CD8-positive, alpha-beta memory T cell (primary cell): Measurements from ENCODE around the gene SLC22A2. TPM values are rescaled to one million over a fixed set of nuclear protein-coding genes. Genes with fewer than 3 reads are reported as not detected.

Experiments
- CTCF ChIA-PET: fragments of 350-600 bp; sonication (Branson Sonifier 250); formaldehyde crosslinking; loops from one replicate; lab custom pipeline; 2021; ENCODE audit warnings: antibody characterized with exemption; lab: Charles Lee
- POLR2A ChIA-PET: fragments of 350-600 bp; sonication (Branson Sonifier 250); formaldehyde crosslinking; loops from one replicate; lab custom pipeline; 2021; ENCODE audit warnings: antibody characterized with exemption; lab: Charles Lee
- DNase-seq, 5 donors: peaks; one replicate each; pipeline versions ENCODE4 v3.0.0 to v3.0.0-alpha.2; 2020 to 2022; ENCODE audit warnings: mixed read lengths in 1 of 5
- H3K27ac ChIP-seq: one replicate; pipeline ENCODE4 v1.7.0; 2013; ENCODE audit warnings: low read depth, mild to moderate bottlenecking, low read length, moderate library complexity
- H3K27me3 ChIP-seq: 2 replicates; pipeline ENCODE4 v1.7.0; 2013; ENCODE audit warnings: low read length, mild to moderate bottlenecking; ENCODE audit not compliant: insufficient read depth, poor library complexity, severe bottlenecking
- H3K36me3 ChIP-seq: 2 replicates; pipeline ENCODE4 v1.7.0; 2013; ENCODE audit warnings: mild to moderate bottlenecking, low read length, moderate library complexity; ENCODE audit not compliant: insufficient read depth
- H3K4me1 ChIP-seq: 2 replicates; pipeline ENCODE4 v1.7.0; 2013; ENCODE audit warnings: mild to moderate bottlenecking, low read length, moderate library complexity; ENCODE audit not compliant: insufficient read depth
- H3K4me3 ChIP-seq: 2 replicates; pipeline ENCODE4 v1.7.0; 2013; ENCODE audit warnings: mild to moderate bottlenecking, low read length
- H3K9me3 ChIP-seq: 2 replicates; pipeline ENCODE4 v1.7.0; 2013; ENCODE audit warnings: mild to moderate bottlenecking, low read length
- H3K27ac Mint-ChIP-seq, 8 donors: one replicate each; pipeline ENCODE4 v1.8.0; 2020 to 2021; ENCODE audit warnings: mixed read lengths in 8 of 8, mild to moderate bottlenecking in 6 of 8, inconsistent platforms in 3 of 8, moderate library complexity in 3 of 8
- H3K27me3 Mint-ChIP-seq, 2 donors: one replicate each; pipeline ENCODE4 v1.8.0; 2020 to 2021; ENCODE audit warnings: mixed read lengths in 2 of 2, mild to moderate bottlenecking in 1 of 2, moderate library complexity in 1 of 2
- H3K36me3 Mint-ChIP-seq, 3 donors: one replicate each; pipeline ENCODE4 v1.8.0; 2020 to 2021; ENCODE audit warnings: mixed read lengths in 3 of 3, inconsistent platforms in 1 of 3, mild to moderate bottlenecking in 1 of 3
- H3K4me1 Mint-ChIP-seq, 3 donors: one replicate each; pipeline ENCODE4 v1.8.0; 2020 to 2021; ENCODE audit warnings: mixed read lengths in 3 of 3, inconsistent platforms in 1 of 3, mild to moderate bottlenecking in 1 of 3
- H3K4me3 Mint-ChIP-seq, 7 donors: one replicate each; pipeline ENCODE4 v1.8.0; 2020 to 2021; ENCODE audit warnings: mixed read lengths in 7 of 7, mild to moderate bottlenecking in 6 of 7, moderate library complexity in 4 of 7, inconsistent platforms in 2 of 7
- H3K9me3 Mint-ChIP-seq, 5 donors: one replicate each; pipeline ENCODE4 v1.8.0; 2020 to 2022; ENCODE audit warnings: mixed read lengths in 5 of 5, mild to moderate bottlenecking in 3 of 5, moderate library complexity in 2 of 5, inconsistent platforms in 1 of 5
- polyA plus RNA-seq: library from polyadenylated mRNA; unstranded; fragments of 300-500 nt; fragmentation: Illumina TruSeq; gene quantifications from one replicate; pipeline ENCODE4 v1.2.3, GENCODE V29; 2021
- total RNA-seq, 2 experiments: library from RNA; stranded (reverse); gene quantifications; one replicate each; pipeline ENCODE4 v1.2.3, GENCODE V29; 2021

Gene SLC22A2
- total and polyA plus RNA-seq, 3 experiments from 2014 or later = not detected

GRCh38 chr6:160261991-160262680, 3.5 kb upstream of the SLC22A2 start:
- POLR2A ChIA-PET = no interaction called here
- H3K9me3 Mint-ChIP-seq = no peaks in the 10 kb centered on the region
- Histone ChIP-seq H3K9me3 (no peaks in the 10 kb centered on the region), H3K36me3 (no peaks in the 10 kb centered on the region), H3K4me1 (no peaks in the 10 kb centered on the region), H3K4me3 (no peak overlapping the region), H3K27me3 (peaks cover 4% of the 10 kb centered on the region), H3K27ac (no peak overlapping the region)
- CTCF ChIA-PET = no interaction called here
- DNase-seq = no peak
- H3K36me3 Mint-ChIP-seq = no peaks in the 10 kb centered on the region
- no peak overlapping the region for H3K27ac Mint-ChIP-seq
- H3K27me3 Mint-ChIP-seq = peaks cover 5 to 10% of the 10 kb centered on the region in 2 donors
- peaks cover 7 to 10% (median 9%) of the 10 kb centered on the region in 3 donors for H3K4me1 Mint-ChIP-seq
- H3K4me3 Mint-ChIP-seq = no peak overlapping the region

GRCh38 chr6:160260803-160261450, 2.3 kb upstream of the SLC22A2 start:
- CTCF ChIA-PET = no interaction called here
- no peak overlapping the region for H3K27ac Mint-ChIP-seq
- H3K9me3 ChIP-seq = no peaks in the 10 kb centered on the region

GRCh38 chr6:160260367-160260766, 1.7 kb upstream of the SLC22A2 start:
- H3K9me3 ChIP-seq = no peaks in the 10 kb centered on the region
- H3K4me3 Mint-ChIP-seq = no peak overlapping the region
- no peaks in the 10 kb centered on the region for H3K36me3 Mint-ChIP-seq
- POLR2A ChIA-PET = interaction anchor here (0.6 kb wide), 1 partner anchor 634 kb away, joined by 3 read pairs; no protein-coding TSS in a partner anchor
- H3K4me1 Mint-ChIP-seq = peaks cover 0 to 2% (median 0%) of the 10 kb centered on the region in 3 donors
- peaks cover 10 to 11% of the 10 kb centered on the region in 2 donors for H3K27me3 Mint-ChIP-seq
- H3K27ac ChIP-seq = no peak overlapping the region
- no peaks in the 10 kb centered on the region for H3K9me3 Mint-ChIP-seq
- no peaks in the 10 kb centered on the region for H3K36me3 ChIP-seq
- H3K4me3 ChIP-seq = no peak overlapping the region
- no peaks in the 10 kb centered on the region for H3K4me1 ChIP-seq
- no peak for DNase-seq
- H3K27me3 ChIP-seq = peaks cover 4% of the 10 kb centered on the region
- CTCF ChIA-PET = no interaction called here
- H3K27ac Mint-ChIP-seq = no peak overlapping the region

More at GRCh38 chr6:160260803-160261450, 2.3 kb upstream of the SLC22A2 start:
- POLR2A ChIA-PET = no interaction called here
- no peaks in the 10 kb centered on the region for H3K36me3 ChIP-seq
- H3K4me1 ChIP-seq = no peaks in the 10 kb centered on the region
- peaks cover 10 to 11% of the 10 kb centered on the region in 2 donors for H3K27me3 Mint-ChIP-seq
- H3K9me3 Mint-ChIP-seq = no peaks in the 10 kb centered on the region
- no peak for DNase-seq
- peaks cover 4% of the 10 kb centered on the region for H3K27me3 ChIP-seq
- peaks cover 2 to 4% (median 2%) of the 10 kb centered on the region in 3 donors for H3K4me1 Mint-ChIP-seq
- H3K27ac ChIP-seq = no peak overlapping the region
- H3K4me3 Mint-ChIP-seq = no peak overlapping the region
- H3K36me3 Mint-ChIP-seq = no peaks in the 10 kb centered on the region
- no peak overlapping the region for H3K4me3 ChIP-seq

- H3K36me3 Mint-ChIP-seq = no peaks in the 10 kb centered on the region
- DNase-seq = no peak
- H3K4me3 ChIP-seq = no peak overlapping the region
- no peak overlapping the region for H3K4me3 Mint-ChIP-seq
- H3K9me3 Mint-ChIP-seq = no peaks in the 10 kb centered on the region
- no peak overlapping the region for H3K27ac ChIP-seq
- no peaks in the 10 kb centered on the region for H3K9me3 ChIP-seq
- POLR2A ChIA-PET = no interaction called here
- no peak overlapping the region for H3K27ac Mint-ChIP-seq
- CTCF ChIA-PET = no interaction called here
- H3K4me1 ChIP-seq = no peaks in the 10 kb centered on the region
- peaks cover 4% of the 10 kb centered on the region for H3K27me3 ChIP-seq
- peaks cover 10 to 19% of the 10 kb centered on the region in 2 donors for H3K27me3 Mint-ChIP-seq
- no peaks in the 10 kb centered on the region for H3K4me1 Mint-ChIP-seq
- H3K36me3 ChIP-seq = no peaks in the 10 kb centered on the region
Measured at GRCh38 chr6:160259598-160259997, 977 bp upstream of the SLC22A2 start.

GRCh38 chr6:160259143-160259425, 463 bp upstream of the SLC22A2 start:
- H3K27me3 Mint-ChIP-seq = peaks cover 10 to 24% of the 10 kb centered on the region in 2 donors
- H3K27ac Mint-ChIP-seq = no peak overlapping the region
- POLR2A ChIA-PET = no interaction called here
- Histone ChIP-seq H3K27ac (no peak overlapping the region), H3K4me1 (no peaks in the 10 kb centered on the region), H3K36me3 (no peaks in the 10 kb centered on the region), H3K9me3 (no peaks in the 10 kb centered on the region), H3K4me3 (no peak overlapping the region), H3K27me3 (peaks cover 4% of the 10 kb centered on the region)
- no peaks in the 10 kb centered on the region for H3K9me3 Mint-ChIP-seq
- no peak for DNase-seq
- H3K4me1 Mint-ChIP-seq = no peaks in the 10 kb centered on the region
- CTCF ChIA-PET = no interaction called here
- H3K4me3 Mint-ChIP-seq = no peak overlapping the region
- no peaks in the 10 kb centered on the region for H3K36me3 Mint-ChIP-seq

- no peak overlapping the region for H3K27ac Mint-ChIP-seq
- H3K36me3 ChIP-seq = no peaks in the 10 kb centered on the region
- peak overlapping the region in 1 of 7 donors; percentile 34 for H3K4me3 Mint-ChIP-seq
- peaks cover 10 to 32% of the 10 kb centered on the region in 2 donors for H3K27me3 Mint-ChIP-seq
- ChIA-PET POLR2A (no interaction called here), CTCF (no interaction called here)
- no peaks in the 10 kb centered on the region for H3K9me3 Mint-ChIP-seq
- H3K36me3 Mint-ChIP-seq = no peaks in the 10 kb centered on the region
- no peak overlapping the region for H3K4me3 ChIP-seq
- no peaks in the 10 kb centered on the region for H3K4me1 ChIP-seq
- H3K27ac ChIP-seq = no peak overlapping the region
- H3K4me1 Mint-ChIP-seq = no peaks in the 10 kb centered on the region
- no peaks in the 10 kb centered on the region for H3K9me3 ChIP-seq
- H3K27me3 ChIP-seq = peaks cover 4% of the 10 kb centered on the region
- no peak for DNase-seq
Measured at GRCh38 chr6:160256445-160256844, 2.2 kb downstream of the SLC22A2 start.

- Mint-ChIP-seq H3K4me1 (no peaks in the 10 kb centered on the region), H3K36me3 (no peaks in the 10 kb centered on the region), H3K27ac (no peak overlapping the region), H3K9me3 (no peaks in the 10 kb centered on the region), H3K4me3 (no peak overlapping the region), H3K27me3 (peaks cover 11 to 42% of the 10 kb centered on the region in 2 donors)
- ChIA-PET CTCF (no interaction called here), POLR2A (no interaction called here)
- Histone ChIP-seq H3K27ac (no peak overlapping the region), H3K9me3 (no peaks in the 10 kb centered on the region), H3K36me3 (no peaks in the 10 kb centered on the region), H3K27me3 (no peaks in the 10 kb centered on the region), H3K4me3 (no peak overlapping the region), H3K4me1 (no peaks in the 10 kb centered on the region)
- DNase-seq = no peak
Measured at GRCh38 chr6:160254467-160255312, 3.9 kb downstream of the SLC22A2 start.

GRCh38 chr6:160253714-160254113, 4.9 kb downstream of the SLC22A2 start:
- Histone ChIP-seq H3K36me3 (no peaks in the 10 kb centered on the region), H3K27me3 (no peaks in the 10 kb centered on the region), H3K9me3 (no peaks in the 10 kb centered on the region), H3K4me1 (no peaks in the 10 kb centered on the region), H3K4me3 (no peak overlapping the region), H3K27ac (no peak overlapping the region)
- Mint-ChIP-seq H3K9me3 (no peaks in the 10 kb centered on the region), H3K36me3 (no peaks in the 10 kb centered on the region), H3K27ac (no peak overlapping the region), H3K27me3 (peaks cover 6 to 45% of the 10 kb centered on the region in 2 donors), H3K4me3 (no peak overlapping the region), H3K4me1 (no peaks in the 10 kb centered on the region)
- ChIA-PET POLR2A (no interaction called here), CTCF (no interaction called here)
- DNase-seq = no peak
